ENCODE data around the gene KRT80.

DNA sequence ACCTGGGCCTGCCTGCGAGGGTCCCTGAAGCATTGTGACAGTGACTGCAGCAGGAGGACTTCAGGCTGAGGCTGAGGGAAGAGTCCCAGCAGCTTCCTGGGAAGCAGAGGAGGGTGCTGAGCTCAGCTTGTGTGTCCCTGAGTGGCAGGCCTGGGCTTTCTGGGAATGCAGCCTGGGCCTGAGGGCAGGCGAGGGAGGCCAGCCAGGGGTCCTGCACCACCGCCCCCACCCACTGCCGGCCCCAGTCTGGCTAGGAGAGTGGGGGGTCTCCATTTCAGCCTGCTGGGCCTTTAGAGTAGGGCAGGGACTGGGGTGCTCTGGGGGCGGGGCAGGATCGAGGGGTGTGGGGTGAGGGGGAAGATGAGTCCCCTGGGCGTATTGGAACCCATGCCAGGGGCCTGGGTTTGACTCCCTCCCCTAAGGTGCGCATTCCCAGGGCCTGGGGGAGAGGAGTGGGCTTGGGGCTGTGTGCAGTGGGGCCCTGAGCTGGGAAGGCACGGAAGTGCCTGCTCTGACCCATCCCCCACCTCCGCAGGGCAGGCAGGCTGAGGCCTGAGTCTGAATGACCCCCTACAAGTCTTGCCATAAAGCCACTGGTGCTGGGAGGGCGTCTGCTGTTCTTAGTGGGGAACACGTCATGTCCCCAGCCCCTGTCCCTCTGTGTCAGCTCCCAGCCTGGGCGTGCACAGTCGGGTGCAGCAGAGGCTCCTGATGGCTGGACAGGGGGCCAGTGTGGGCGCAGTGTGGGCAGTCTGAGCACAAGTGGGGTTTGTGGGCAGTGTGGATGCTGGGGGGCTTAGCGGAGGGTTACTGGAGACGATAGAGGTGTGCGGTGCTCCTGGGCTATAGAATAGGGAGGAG is 46.4 kb downstream of the KRT80 start:
- TF ChIP-seq CTCF (IDR thresholded peaks at IDR 0.05) (no peak), POLR2A (IDR thresholded peaks at IDR 0.05) (no peak), POLR2AphosphoS5 (IDR thresholded peaks at IDR 0.05) (no peak)
